GM04504 (cell line): ENCODE results near the gene CHCHD3.

ENCODE experiments used
- DNase-seq: peaks from one replicate; pipeline ENCODE4 v3.0.0-alpha.2; 2012; ENCODE audit warnings: low read depth

Gene CHCHD3

DNA sequence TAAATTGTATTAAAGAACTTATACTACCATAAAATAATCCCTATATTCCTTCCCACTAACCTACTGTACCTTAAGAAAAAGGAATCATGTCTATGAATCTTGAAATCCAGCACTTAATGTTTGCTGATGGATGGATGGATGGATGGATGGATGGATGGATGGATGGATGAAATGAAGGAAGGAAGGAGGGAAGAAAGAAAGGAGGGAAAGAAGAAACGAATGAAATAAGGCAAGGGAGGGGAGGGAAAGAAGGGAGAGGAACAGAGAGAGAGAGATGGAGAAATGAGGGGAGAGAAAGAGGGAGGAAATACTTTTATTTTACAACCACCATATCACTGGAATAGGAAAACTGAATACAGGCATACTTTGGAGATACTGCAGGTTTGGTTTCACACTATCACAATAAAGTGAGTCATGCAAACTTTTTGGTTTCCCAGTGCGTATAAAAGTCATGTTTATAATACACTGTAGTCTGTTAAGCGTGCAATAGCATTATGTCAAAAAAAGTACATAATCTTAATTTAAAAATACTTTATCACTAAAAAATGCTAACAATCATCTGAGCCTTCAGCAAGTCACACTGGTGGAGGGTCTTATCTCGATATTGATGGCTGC is 219.8 kb downstream of the CHCHD3 start:
- DNase-seq = no peak

- DNase-seq = no peak
Observed at GRCh38 chr7:132861424-132861823, 220.5 kb downstream of the CHCHD3 start.

GRCh38 chr7:132859199-132859598 is 222.7 kb downstream of the CHCHD3 start:
- no peak for DNase-seq

DNA sequence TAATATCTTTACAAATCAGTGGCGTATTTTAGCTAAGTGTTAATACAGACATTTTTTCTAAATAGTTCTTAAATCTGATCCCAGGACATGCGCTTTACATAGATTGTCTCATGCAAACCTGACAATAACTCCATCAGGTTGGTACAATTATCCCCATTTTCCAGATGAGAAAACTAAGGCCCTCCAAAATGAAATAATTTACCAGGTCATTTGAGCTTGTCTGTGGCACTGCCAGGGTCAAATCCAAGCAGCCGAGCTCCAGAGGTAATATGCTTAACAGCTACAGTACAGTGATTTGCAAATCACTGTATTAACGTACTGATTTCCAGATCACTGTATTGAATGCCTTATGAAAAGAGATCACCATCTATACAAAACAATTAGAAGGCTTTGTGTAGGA is 223.1 kb downstream of the CHCHD3 start:
- no peak for DNase-seq

DNA sequence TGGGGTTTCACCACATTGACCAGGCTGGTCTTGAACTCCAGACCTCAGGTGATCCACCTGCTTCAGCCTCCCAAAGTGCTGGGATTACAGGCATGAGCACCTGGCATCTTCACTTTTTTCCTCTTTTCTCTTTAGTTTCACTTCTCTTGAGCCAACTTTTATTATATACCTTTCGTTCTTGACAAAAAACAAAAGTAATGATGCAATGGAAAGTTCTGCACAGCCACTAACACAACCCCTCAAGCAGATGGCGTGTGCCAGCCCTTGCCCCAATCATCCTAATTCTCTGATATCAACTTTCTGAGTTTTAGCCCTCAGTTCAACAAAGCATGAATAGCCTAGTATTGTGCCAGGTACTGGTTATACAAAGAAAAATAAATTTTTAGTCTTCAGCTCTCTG is 223.6 kb downstream of the CHCHD3 start:
- DNase-seq = no peak

DNA sequence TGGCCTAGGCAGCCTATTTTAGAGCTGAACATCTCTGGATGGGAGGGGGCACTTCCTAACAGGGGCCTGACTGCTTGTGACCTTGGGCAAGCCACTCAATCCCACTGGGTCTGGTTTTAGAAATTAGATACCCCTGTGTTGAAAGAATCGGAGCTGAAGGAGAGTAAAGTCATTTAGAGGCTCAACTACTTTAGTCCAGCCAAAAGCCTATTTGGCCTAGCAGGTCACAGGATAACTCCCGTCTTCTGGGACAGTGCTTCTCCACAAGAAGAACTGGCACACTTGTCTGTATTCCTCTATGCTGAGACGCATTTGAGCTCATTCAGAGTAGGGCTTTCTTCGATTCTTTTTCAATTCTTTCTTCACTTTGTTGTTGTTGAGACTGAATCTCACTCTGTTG is 224.2 kb downstream of the CHCHD3 start:
- DNase-seq = no peak

DNA sequence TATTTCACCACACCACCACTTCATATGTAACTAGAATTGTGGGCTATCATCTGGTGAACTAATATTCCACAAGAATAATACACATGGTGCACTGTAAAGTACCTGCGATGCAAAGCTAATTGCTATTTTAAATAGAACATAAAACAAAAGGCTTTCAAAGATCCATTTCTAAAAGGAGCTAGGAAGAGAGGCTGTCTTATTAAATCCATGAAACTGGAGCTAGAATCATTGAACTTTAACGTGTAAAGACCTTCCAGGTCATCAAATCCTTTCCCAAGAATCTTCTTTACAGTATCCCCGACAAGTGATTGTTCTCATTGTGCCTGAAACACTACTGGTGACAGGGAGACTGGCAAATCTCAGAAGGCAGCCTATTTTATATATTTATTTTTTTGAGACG is 224.9 kb downstream of the CHCHD3 start:
- no peak for DNase-seq

DNA sequence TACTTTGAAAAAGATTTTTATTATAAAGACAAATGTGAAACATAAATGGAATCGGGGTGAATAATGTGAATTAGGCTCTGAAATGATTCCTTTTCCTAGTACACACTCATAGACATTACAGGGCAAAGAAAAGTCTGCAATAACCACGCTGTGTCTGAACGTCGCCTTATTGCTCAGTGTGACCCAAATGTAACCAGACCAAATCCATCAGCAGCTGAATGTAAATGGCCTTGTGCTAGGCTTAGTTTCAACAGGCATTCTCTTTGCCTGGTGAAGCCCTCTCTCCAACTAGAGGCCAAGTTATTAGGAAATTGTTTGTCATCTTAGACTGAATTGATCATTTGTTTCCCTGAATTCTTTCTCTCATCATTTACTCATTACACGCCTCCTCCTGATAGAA is 225.5 kb downstream of the CHCHD3 start:
- no peak for DNase-seq

DNA sequence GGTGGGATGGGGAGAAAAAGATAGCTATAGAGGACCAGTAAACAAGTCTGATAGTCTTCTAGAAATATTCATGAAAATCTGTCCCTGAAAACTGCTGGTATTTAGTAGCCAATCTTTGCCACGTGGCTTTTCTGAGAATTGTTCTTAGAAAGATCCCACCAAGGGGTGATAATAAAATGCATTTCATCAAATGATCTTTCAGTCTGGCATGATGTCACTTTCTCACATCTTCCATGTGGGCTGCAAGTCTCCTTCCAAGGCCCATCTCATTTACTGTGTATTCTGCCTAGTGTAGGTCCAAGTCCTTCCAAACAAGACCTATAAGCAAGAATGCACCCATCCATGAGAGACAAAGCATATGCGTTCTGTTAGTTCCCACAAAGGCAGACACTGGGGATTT is 226.0 kb downstream of the CHCHD3 start:
- no peak for DNase-seq

GRCh38 chr7:132854238-132854637 is 227.7 kb downstream of the CHCHD3 start:
- DNase-seq = no peak

DNA sequence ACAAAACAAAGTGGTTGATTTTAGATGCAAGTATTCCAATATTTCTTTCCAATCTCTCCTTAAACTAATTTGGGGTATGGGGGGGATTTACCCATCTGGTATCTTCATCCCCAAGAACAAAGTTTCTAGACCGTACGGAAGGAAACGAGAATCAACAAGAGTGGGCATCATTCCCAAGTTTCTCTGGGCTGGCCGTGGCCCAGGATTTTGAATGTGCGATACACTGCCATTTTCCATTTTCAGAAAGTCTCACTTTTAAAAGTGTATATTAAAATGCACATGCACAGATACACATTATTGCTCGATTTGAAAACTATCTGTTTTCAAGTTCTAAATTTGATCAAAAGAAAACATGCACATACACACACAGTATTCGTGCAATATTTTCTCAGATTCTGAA is 234.5 kb downstream of the CHCHD3 start:
- DNase-seq = no peak

- DNase-seq = no peak
Observed at GRCh38 chr7:132846086-132846485, 235.8 kb downstream of the CHCHD3 start.

DNA sequence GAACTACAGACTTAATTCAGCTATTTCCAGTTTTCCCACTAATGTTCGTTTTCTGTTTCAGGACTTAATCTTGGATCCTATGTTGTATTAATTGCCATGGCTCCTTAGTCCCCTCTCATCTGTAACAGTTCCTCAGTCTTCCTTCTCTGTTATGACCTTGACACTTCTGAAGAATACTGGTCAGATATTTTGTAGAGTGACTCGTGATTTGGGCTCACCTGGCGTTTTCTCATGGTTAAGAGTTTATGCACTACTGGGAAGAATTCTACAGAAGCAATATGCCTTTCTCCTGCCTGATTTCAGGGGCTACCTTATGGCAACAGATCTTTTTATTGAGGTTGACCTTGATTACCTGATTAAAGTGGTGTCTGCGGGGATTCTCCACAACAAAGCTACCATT is 239.4 kb downstream of the CHCHD3 start:
- DNase-seq = no peak

- DNase-seq = no peak
Observed at GRCh38 chr7:132840199-132840598, 241.7 kb downstream of the CHCHD3 start.

DNA sequence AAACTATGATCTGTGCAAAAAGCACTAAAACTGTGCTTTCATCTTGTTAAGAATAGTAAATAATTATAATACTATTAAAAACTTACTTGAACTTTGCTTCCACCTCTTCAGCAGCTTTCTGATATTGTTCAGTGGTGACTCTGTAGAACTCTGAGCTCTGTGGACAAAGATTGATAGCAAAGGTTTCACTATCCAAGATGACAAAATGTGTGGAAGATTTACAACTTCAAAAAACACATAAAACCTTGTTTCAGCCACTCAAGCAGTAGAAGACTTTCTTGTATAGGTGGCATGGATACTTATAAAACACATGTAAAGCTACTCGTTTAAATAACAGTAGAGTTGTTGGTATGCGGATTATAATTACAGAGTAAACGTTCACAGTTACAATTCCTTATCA is 243.6 kb downstream of the CHCHD3 start:
- no peak for DNase-seq

DNA sequence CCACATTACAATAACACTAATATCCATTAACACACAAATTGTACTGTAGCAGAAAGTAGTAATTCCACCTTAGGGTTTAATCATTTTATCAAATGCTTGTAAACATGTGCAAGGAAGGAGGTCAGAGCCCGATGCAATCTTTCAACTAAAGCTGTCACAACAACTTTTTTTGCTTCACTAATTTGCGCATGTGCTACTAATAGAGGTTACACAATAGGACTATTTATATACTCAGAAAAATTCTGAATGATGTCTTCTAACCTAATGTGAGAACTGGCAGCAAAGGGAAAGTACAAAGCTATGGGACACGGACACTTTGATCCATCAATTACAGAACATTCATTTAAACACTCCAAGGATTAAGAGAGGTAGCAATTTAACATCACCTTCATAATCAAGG is 244.4 kb downstream of the CHCHD3 start:
- DNase-seq = peak; percentile 25

- no peak for DNase-seq
Observed at GRCh38 chr7:132836746-132837145, 245.1 kb downstream of the CHCHD3 start.

- no peak for DNase-seq
Observed at GRCh38 chr7:132830941-132831340, 250.9 kb downstream of the CHCHD3 start.

- DNase-seq = no peak
Observed at GRCh38 chr7:132828502-132828901, 253.4 kb downstream of the CHCHD3 start.

GRCh38 chr7:132825932-132826835 is 255.7 kb downstream of the CHCHD3 start:
- DNase-seq = no peak

DNA sequence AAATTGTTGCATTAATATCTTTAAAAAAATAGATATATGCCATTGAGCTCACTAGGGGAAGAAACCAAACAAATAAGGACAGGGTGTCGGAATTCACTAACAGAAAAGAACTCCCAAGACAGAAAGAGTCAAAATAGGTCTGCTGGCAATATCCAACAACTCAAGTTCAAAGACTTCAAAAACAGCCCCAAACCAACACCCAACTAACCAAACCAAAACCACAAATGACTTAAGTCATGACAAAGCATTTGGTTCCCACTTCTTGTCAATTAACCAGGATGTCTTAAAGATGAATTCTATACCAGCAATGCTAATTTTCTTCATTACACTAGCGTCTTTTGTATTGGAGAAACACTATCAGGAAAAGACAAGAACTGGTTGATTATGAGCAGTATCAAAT is 256.7 kb downstream of the CHCHD3 start:
- DNase-seq = no peak

GRCh38 chr7:132819648-132820047 is 262.2 kb downstream of the CHCHD3 start:
- no peak for DNase-seq

- peak; percentile 32 for DNase-seq
Observed at GRCh38 chr7:132817949-132818348, 263.9 kb downstream of the CHCHD3 start.
